Panc1 (cell line): ENCODE data around the gene KCNQ2.

Experiments used
- POLR2AphosphoS5 ChIP-seq: IDR thresholded peaks from 2 replicates; pipeline ENCODE4 v1.6.1; 2012; ENCODE audit warnings: mild to moderate bottlenecking, low read depth, low read length, moderate library complexity
- SIN3A ChIP-seq: IDR thresholded peaks from 2 replicates; pipeline ENCODE4 v1.6.1; 2012; ENCODE audit warnings: low read depth, mild to moderate bottlenecking, low read length, moderate library complexity, borderline replicate concordance; ENCODE audit not compliant: insufficient read depth
- TCF7L2 ChIP-seq: IDR thresholded peaks from 2 replicates; pipeline ENCODE4 v1.6.1; 2011; ENCODE audit warnings: mild to moderate bottlenecking, low read depth, low read length, inconsistent platforms
- TF ChIP-seq, protein P1 (sequence below): fragments of 450-650 bp; IDR thresholded peaks from 2 replicates; pipeline ENCODE4 v1.5.1; 2017; ENCODE audit warnings: mild to moderate bottlenecking
- TF ChIP-seq, protein P2 (sequence below), 2 experiments: IDR thresholded peaks; 2 replicates each; pipeline ENCODE4 v1.6.1; 2011 to 2012; ENCODE audit warnings: low read depth in 2 of 2, control low read depth in 1 of 2, low read length in 1 of 2, mild to moderate bottlenecking in 1 of 2, moderate library complexity in 1 of 2; ENCODE audit not compliant: insufficient read depth in 1 of 2

DNA sequence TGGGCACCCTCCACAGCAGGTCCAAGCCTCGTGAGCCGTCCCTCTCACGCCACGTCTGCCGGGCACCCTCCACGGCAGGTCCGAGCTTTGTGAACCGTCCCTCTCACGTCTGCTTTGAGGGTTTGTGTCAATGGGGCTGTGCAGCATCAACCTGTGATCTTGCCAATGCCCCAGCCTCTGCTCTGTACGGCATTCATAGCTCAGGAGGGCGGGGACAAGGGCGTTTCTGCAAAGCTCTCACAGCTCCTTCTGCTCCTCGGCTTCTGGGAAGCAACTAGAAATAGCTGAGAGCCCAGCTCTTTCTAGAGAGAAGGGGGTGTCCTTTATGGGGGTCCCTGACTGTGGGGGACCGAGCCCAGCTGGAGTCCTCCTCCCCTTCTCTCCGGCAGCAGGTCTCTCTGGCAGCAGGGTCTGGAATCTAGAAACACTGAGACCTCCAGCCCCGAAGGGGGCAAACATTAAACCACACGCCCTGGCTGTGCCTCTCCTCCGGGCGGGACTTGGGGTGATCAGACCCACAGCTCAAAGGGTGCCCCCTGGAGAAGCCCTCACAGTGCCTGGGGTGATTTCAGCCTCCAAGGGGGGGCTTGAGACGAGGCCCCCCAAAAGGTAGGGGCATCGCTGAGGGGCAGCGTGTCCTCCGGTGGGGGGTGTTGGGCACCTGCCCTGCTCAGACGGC is 70.1 kb downstream of the KCNQ2 start:
- TF ChIP-seq, protein P1, sequence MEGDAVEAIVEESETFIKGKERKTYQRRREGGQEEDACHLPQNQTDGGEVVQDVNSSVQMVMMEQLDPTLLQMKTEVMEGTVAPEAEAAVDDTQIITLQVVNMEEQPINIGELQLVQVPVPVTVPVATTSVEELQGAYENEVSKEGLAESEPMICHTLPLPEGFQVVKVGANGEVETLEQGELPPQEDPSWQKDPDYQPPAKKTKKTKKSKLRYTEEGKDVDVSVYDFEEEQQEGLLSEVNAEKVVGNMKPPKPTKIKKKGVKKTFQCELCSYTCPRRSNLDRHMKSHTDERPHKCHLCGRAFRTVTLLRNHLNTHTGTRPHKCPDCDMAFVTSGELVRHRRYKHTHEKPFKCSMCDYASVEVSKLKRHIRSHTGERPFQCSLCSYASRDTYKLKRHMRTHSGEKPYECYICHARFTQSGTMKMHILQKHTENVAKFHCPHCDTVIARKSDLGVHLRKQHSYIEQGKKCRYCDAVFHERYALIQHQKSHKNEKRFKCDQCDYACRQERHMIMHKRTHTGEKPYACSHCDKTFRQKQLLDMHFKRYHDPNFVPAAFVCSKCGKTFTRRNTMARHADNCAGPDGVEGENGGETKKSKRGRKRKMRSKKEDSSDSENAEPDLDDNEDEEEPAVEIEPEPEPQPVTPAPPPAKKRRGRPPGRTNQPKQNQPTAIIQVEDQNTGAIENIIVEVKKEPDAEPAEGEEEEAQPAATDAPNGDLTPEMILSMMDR: no peak
- TF ChIP-seq POLR2AphosphoS5: no peak
- TF ChIP-seq, protein P2, sequence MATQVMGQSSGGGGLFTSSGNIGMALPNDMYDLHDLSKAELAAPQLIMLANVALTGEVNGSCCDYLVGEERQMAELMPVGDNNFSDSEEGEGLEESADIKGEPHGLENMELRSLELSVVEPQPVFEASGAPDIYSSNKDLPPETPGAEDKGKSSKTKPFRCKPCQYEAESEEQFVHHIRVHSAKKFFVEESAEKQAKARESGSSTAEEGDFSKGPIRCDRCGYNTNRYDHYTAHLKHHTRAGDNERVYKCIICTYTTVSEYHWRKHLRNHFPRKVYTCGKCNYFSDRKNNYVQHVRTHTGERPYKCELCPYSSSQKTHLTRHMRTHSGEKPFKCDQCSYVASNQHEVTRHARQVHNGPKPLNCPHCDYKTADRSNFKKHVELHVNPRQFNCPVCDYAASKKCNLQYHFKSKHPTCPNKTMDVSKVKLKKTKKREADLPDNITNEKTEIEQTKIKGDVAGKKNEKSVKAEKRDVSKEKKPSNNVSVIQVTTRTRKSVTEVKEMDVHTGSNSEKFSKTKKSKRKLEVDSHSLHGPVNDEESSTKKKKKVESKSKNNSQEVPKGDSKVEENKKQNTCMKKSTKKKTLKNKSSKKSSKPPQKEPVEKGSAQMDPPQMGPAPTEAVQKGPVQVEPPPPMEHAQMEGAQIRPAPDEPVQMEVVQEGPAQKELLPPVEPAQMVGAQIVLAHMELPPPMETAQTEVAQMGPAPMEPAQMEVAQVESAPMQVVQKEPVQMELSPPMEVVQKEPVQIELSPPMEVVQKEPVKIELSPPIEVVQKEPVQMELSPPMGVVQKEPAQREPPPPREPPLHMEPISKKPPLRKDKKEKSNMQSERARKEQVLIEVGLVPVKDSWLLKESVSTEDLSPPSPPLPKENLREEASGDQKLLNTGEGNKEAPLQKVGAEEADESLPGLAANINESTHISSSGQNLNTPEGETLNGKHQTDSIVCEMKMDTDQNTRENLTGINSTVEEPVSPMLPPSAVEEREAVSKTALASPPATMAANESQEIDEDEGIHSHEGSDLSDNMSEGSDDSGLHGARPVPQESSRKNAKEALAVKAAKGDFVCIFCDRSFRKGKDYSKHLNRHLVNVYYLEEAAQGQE (IDR thresholded peaks at IDR 0.05; ENCODE audit: insufficient read depth in 1 of 2, low read depth in 2 of 2, low read length in 1 of 2): no peak
- no peak for TF ChIP-seq TCF7L2
- no peak for TF ChIP-seq SIN3A
